Erythroblast (primary cell): ENCODE results near the gene ADAMTSL4.

Experiments
- DNase-seq, 2 experiments: peaks; one replicate each; lab custom pipeline; 2025; lab: John Stamatoyannopoulos, UW
- GATA1 ChIP-seq: IDR thresholded peaks from 2 replicates; pipeline ENCODE4 v1.6.1; 2011; ENCODE audit warnings: low read depth, mild to moderate bottlenecking, control low read depth, low read length, moderate library complexity
- POLR2A ChIP-seq: IDR thresholded peaks from 2 replicates; pipeline ENCODE4 v1.6.1; 2011; ENCODE audit warnings: mild to moderate bottlenecking, low read length

ADAMTSL4 gene

DNA sequence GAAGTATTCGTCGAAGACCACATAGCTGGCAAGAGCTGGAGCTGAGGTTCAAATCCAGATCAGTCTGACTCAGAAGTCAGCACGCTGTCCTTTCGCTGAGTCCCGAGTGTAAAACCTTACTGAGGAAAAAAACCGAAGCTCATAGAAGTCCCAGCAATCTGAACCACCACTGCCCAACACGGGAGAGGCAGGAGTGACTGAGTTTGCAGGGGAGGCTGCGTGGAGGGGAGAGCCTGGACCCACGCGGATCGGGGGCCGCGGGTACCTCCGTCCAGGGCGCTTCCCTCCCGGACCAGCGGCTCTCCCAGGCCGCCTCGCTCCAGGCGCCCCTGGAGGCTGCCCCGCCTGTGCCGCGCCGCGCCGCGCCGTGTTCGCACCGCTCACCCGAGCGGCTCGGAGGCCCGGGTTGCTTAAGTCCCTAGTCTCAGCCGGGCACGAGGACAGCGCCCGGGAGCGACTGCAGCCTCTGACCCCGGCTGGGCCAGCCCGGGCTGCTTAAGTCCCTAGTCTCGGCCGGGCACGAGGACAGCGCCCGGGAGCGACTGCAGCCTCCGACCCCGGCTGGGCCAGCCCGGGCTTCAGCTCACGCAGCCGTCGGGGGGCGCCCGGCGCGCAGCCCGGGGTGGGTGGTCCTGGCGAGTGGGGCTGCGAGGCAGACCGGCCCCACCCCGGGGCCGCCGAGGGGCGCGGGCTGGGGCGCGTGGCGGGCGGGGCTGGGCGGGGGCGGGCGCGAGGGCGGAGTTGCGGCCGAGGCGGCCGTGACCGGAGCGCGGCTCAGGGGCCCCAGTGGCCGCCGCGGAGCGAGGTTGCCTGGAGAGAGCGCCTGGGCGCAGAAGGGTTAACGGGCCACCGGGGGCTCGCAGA lies at the start of gene ADAMTSL4:
TSS of gene ADAMTSL4 (plus strand) at position 777 of the 864 bp plus-strand sequence. CDS start 2,881 bp downstream, outside the sequence.
- TF ChIP-seq GATA1: no peak
- no peak for TF ChIP-seq POLR2A
- DNase-seq: peak; percentile 81 to 83

GRCh38 chr1:150505431-150505830 lies 43.8 kb upstream of the ADAMTSL4 start:
- no peak for DNase-seq
- TF ChIP-seq GATA1: no peak

DNA sequence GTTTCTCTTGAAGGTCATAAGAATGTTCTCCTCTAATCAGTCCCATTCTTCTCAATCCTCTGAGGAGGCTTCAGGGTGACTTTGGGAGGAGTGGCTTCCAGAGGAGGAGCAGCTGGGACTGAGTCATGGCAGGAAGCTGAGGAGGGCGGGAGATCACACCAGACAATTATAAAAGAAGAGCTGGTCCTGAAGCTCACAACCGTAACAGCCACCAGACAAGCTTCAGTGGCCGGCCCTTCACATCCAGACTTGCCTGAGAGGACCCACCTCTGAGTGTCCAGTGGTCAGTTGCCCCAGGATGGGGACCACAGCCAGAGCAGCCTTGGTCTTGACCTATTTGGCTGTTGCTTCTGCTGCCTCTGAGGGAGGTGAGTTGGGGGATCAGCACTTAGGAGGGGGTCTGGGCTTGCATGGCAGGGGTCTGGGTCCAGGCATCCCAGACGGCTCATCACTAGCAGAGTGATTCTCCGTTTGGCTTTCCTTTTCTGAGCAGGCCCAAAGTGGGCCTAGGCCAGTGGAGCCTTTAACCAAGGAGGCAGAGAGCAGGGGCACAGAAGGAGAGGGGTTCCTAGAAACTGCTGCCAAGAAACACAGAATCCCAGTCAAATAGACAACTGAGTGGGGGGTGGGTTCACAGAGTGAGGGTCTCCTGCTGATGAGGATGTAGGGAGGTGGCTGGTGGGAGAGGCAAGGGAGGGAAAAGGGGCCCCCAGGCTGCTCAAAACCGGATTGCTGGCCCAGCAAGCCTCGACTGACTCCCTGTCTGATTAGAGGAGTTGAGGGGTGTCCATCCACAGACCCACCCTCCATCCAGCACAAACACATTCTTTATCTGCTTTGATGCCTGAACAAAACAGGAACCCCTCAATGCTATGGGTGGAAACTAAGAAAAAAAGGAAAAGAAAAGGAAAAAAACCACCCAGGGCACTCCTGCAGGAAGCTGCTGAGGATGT lies 41.0 kb upstream of the ADAMTSL4 start, which contains the start of gene ECM1:
TSS of gene ECM1 (plus strand) at position 198 of the 953 bp plus-strand sequence. CDS start at position 299, 101 bp downstream.
- peak; percentile 12 for TF ChIP-seq POLR2A
- TF ChIP-seq GATA1: no peak
- DNase-seq: peak in 1 of 2 experiments; percentile 61

- DNase-seq: no peak
- TF ChIP-seq GATA1: no peak
- no peak for TF ChIP-seq POLR2A
These were observed 40.2 kb upstream of the ADAMTSL4 start for GRCh38 chr1:150508982-150509381.

- DNase-seq: no peak
- TF ChIP-seq GATA1 (no peak), POLR2A (no peak)
These were observed 37.7 kb upstream of the ADAMTSL4 start for GRCh38 chr1:150511551-150511950.

DNA sequence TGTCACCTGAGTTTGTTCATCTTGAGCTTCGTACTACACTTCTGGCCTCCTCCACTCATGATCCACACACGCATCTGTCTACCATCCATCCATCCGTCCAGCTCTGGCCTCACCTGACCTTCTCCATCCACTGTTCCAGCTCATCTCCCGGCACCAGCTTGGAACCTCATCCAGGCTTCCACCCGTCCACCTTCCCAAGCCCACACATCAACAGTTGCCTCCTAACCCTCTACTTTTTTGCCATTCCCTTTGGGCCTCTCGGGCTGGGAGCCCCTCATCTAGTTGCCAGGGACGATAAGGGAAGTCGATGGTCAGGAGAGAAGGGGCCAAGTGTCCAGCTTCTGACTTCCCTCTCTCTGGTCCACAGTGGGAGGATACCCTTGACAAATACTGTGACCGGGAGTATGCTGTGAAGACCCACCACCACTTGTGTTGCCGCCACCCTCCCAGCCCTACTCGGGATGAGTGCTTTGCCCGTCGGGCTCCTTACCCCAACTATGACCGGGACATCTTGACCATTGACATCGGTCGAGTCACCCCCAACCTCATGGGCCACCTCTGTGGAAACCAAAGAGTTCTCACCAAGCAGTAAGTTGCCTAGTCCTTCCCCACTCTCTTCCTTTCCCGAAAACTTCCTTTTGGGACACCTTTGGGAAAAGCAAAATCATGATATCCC lies 37.1 kb upstream of the ADAMTSL4 start:
- no peak for DNase-seq
- TF ChIP-seq POLR2A: no peak
- no peak for TF ChIP-seq GATA1

DNA sequence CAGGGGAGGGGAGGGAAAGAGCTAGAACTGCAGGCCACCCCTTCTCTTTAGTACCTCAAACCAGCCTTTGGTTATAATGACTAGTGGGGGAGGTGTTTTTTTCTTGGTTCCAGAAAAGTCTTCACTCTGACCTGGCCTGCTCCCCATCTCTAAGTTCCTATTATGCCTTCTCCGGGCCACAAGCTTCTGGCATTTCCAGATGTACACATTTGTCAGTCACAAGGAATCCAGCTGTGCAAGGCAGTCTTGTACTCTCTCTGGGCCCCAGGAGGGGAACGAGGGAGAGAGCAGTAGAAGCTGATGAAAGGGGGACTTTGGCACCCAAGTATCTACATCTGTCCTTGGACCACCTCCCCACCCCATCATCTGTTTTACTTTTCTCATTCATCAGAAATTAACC lies 36.4 kb upstream of the ADAMTSL4 start:
- TF ChIP-seq POLR2A: no peak
- DNase-seq: no peak

DNA sequence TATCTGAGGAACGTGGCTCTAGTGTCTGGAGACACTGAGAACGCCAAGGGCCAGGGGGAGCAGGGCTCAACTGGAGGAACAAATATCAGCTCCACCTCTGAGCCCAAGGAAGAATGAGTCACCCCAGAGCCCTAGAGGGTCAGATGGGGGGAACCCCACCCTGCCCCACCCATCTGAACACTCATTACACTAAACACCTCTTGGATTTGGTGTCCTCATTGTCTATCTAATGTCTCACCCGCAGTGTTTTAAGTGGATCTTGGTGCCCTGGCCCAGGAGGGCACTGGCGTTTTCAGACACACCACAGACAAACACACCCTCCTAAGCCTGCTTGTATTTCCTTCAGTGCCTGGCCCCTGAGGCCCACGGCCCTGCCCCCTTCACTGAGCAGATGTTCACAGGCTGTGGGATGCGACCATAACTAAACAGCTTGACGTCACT lies 35.8 kb upstream of the ADAMTSL4 start:
- peak; percentile 57 to 73 for DNase-seq
- no peak for TF ChIP-seq POLR2A
- no peak for TF ChIP-seq GATA1

DNA sequence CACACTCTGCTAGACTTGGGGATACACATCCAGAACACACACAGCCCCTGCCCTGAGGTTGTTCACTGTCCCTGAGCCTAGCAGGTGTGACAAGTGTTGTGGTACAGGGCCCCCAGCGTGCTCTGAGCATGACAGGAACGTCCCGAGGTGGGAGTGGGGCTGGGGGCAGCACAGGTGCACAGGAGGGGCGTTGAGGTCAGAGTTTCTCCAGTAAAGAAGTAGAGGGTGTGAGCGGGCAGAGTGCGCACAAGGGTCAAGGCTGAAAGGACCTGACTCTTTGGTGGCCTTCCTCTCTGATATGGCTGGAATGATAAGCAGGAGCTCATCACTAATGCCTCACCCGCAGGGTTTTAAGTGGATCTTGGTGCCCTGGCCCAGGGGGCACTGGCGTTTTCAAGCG lies 34.9 kb upstream of the ADAMTSL4 start:
- no peak for DNase-seq
- TF ChIP-seq GATA1 (no peak), POLR2A (no peak)

- DNase-seq: no peak
- TF ChIP-seq POLR2A (no peak), GATA1 (no peak)
These were observed 34.3 kb upstream of the ADAMTSL4 start for GRCh38 chr1:150514913-150515327.

DNA sequence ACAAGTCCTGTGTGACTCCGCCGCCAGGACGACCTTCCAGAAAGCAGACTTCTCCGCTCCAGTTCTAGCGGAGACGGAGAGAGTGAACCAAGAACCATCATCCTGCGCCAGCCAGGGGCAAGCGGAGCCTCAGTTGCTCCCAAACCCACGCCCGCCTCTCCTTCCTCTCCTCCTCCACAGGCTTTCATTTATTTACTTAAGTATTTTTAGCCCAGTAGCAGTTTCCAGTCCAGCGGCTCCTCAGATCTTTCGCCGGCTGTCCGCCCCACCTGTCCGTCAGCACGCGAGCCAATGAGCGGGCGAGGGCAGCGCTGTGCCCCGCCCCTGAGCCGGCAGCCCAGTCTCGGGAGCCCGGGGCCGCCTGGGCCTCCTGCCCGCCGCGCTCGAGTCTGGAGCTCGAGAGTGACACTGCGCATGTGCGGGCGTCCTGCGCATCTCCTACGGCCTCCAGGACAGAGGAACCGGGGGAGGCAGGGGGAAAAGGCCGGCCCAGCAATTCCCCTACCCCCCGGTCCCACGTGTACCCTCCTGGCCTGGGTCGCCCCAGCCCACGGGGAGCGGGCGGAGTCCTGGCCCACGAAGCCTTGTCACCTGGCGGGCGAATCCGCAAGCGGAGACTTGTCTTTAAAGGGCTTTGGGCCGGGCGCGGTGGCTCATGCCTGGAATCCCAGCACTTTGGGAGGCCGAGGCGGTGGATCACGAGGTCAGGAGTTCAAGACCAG lies 33.7 kb upstream of the ADAMTSL4 start, which contains the start of gene FALEC:
TSS of gene FALEC (plus strand) at position 425 of the 722 bp plus-strand sequence.
- peak; percentile 95 to 97 for DNase-seq
- TF ChIP-seq POLR2A (peak; percentile 67), GATA1 (no peak)

- no peak for TF ChIP-seq GATA1
- TF ChIP-seq POLR2A: no peak
- DNase-seq: peak; percentile 27 to 39
These were observed 33.1 kb upstream of the ADAMTSL4 start for GRCh38 chr1:150516050-150516591.
